Measurements from ENCODE around the gene C5orf34.

DNA sequence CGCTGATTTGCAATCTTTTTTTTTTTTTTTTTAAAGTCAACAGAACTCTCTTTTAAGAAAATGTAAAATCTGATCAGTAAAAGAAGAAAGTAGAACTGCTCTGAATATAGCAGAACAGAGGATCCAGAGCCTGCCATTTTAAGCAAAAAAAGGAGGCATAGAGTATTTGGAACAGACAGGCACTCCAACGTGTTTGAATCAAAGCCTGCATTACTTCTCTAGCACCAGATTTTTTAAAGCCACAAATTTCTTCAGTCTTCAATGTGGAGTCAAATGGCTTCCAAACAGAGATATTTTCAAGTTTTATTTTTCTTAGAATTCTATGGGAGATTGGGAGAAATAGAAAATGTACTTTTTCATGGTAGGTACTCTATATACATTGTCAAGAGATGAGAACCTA, 36.8 kb upstream of the C5orf34 start:
- TF ChIP-seq CTCF (IDR thresholded peaks at IDR 0.05) = no peak
- TF ChIP-seq POLR2A (IDR thresholded peaks at IDR 0.05) = no peak
- TF ChIP-seq POLR2AphosphoS5 (IDR thresholded peaks at IDR 0.05) = no peak
- no peak for TF ChIP-seq EP300 (IDR thresholded peaks at IDR 0.05)

Data from stomach (tissue), 4 donors.